B cell (primary cell): Measurements from ENCODE around the gene IL17REL.

Source experiments
- CTCF ChIP-seq: fragments of 200-600 bp; IDR thresholded peaks from one replicate; pipeline ENCODE4 v1.8.0; 2022; ENCODE audit warnings: antibody characterized with exemption, mild to moderate bottlenecking
- EZH2 ChIP-seq: IDR thresholded peaks from 2 replicates; pipeline ENCODE4 v1.6.1; 2012; ENCODE audit warnings: borderline replicate concordance, low read depth, mild to moderate bottlenecking, moderate library complexity, low read length; ENCODE audit not compliant: insufficient read depth, poor library complexity, severe bottlenecking

GRCh38 chr22:49950396-49950994, 62.1 kb downstream of the IL17REL start:
- TF ChIP-seq EZH2 (no peak), CTCF (no peak)
